HEK293T (cell line): Measurements from ENCODE around the gene PLPPR1.
A peak's percentile ranks its signal among the peaks of the same experiment; 100 is the strongest.

Experiments used
- CTCF ChIA-PET: fragments of 350-600 bp; formaldehyde crosslinking; extraction: SDS; loops from one replicate; lab custom pipeline; 2021; ENCODE audit warnings: antibody characterized with exemption, inconsistent platforms; lab: Yijun Ruan, JAX
- POLR2A ChIA-PET: fragments of 350-600 bp; formaldehyde crosslinking; extraction: SDS; loops from one replicate; lab custom pipeline; 2020; ENCODE audit warnings: antibody characterized with exemption, inconsistent platforms; lab: Yijun Ruan, JAX
- DNase-seq: peaks from one replicate; pipeline ENCODE4 v3.0.0; 2012; ENCODE audit warnings: mixed read lengths; ENCODE audit errors: extremely low spot score
- ARNT ChIP-seq: fragments of 450-650 bp; IDR thresholded peaks from 2 replicates; pipeline ENCODE4 v1.6.1; 2017; ENCODE audit warnings: mild to moderate bottlenecking
- BHLHE40 ChIP-seq: fragments of 450-650 bp; IDR thresholded peaks from 2 replicates; pipeline ENCODE4 v1.6.1; 2016; ENCODE audit warnings: mild to moderate bottlenecking, moderate library complexity, borderline replicate concordance
- CTBP1 ChIP-seq: fragments of 450-650 bp; IDR thresholded peaks from 2 replicates; pipeline ENCODE4 v1.6.1; 2016; ENCODE audit warnings: borderline replicate concordance
- ELF4 ChIP-seq: fragments of 450-650 bp; IDR thresholded peaks from 2 replicates; pipeline ENCODE4 v1.6.1; 2017; ENCODE audit warnings: antibody characterized with exemption
- FOXA1 ChIP-seq: fragments of 450-650 bp; IDR thresholded peaks from 2 replicates; pipeline ENCODE4 v1.6.1; 2016; ENCODE audit warnings: mild to moderate bottlenecking
- FOXK2 ChIP-seq: fragments of 450-650 bp; IDR thresholded peaks from 2 replicates; pipeline ENCODE4 v1.6.1; 2016; ENCODE audit warnings: mild to moderate bottlenecking
- FOXM1 ChIP-seq: fragments of 450-650 bp; IDR thresholded peaks from 2 replicates; pipeline ENCODE4 v1.6.1; 2017; ENCODE audit warnings: mild to moderate bottlenecking, borderline replicate concordance
- HDGF ChIP-seq: fragments of 450-650 bp; IDR thresholded peaks from 2 replicates; pipeline ENCODE4 v1.6.1; 2017; ENCODE audit warnings: antibody characterized with exemption, borderline replicate concordance
- L3MBTL2 ChIP-seq: fragments of 450-650 bp; conservative IDR thresholded peaks from 2 replicates; pipeline ENCODE4 v1.6.1; 2016; ENCODE audit warnings: mild to moderate bottlenecking
- LEF1 ChIP-seq: fragments of 450-650 bp; IDR thresholded peaks from 2 replicates; pipeline ENCODE4 v1.6.1; 2017; ENCODE audit warnings: mild to moderate bottlenecking, borderline replicate concordance
- NFRKB ChIP-seq: fragments of 450-650 bp; IDR thresholded peaks from 2 replicates; pipeline ENCODE4 v1.6.1; 2016; ENCODE audit warnings: mild to moderate bottlenecking, moderate library complexity
- PKNOX1 ChIP-seq: fragments of 450-650 bp; IDR thresholded peaks from 2 replicates; pipeline ENCODE4 v1.6.1; 2016
- SP1 ChIP-seq: fragments of 450-650 bp; IDR thresholded peaks from 2 replicates; pipeline ENCODE4 v1.6.1; 2017
- SUZ12 ChIP-seq: fragments of 450-650 bp; IDR thresholded peaks from 2 replicates; pipeline ENCODE4 v1.6.1; 2016; ENCODE audit warnings: mild to moderate bottlenecking
- TARDBP ChIP-seq: fragments of 450-650 bp; IDR thresholded peaks from 2 replicates; pipeline ENCODE4 v1.6.1; 2016
- ZNF384 ChIP-seq: fragments of 450-650 bp; IDR thresholded peaks from 2 replicates; pipeline ENCODE4 v1.6.1; 2016

PLPPR1 gene

GRCh38 chr9:101167490-101168134, 139.1 kb downstream of the PLPPR1 start:
- CTCF ChIA-PET: no interaction called here
- DNase-seq: no peak
- TF ChIP-seq SP1: no peak
- TF ChIP-seq PKNOX1: no peak
- TF ChIP-seq ARNT: no peak
- no peak for TF ChIP-seq HDGF
- no peak for TF ChIP-seq NFRKB
- no peak for TF ChIP-seq FOXM1
- no peak for TF ChIP-seq L3MBTL2
- no peak for TF ChIP-seq BHLHE40
- TF ChIP-seq TARDBP: no peak
- no peak for TF ChIP-seq ZNF384
- TF ChIP-seq SUZ12: no peak
- TF ChIP-seq FOXA1: no peak
- no peak for TF ChIP-seq FOXK2
- no peak for TF ChIP-seq CTBP1
- no peak for TF ChIP-seq LEF1
- no peak for TF ChIP-seq ELF4
- POLR2A ChIA-PET: no interaction called here

GRCh38 chr9:101172616-101173015, 144.1 kb downstream of the PLPPR1 start:
- DNase-seq: no peak
- POLR2A ChIA-PET: no interaction called here
- TF ChIP-seq ARNT: no peak
- no peak for TF ChIP-seq SP1
- TF ChIP-seq PKNOX1: no peak
- no peak for TF ChIP-seq FOXA1
- TF ChIP-seq ELF4: no peak
- no peak for TF ChIP-seq ZNF384
- CTCF ChIA-PET: no interaction called here

GRCh38 chr9:101173907-101174306, 145.4 kb downstream of the PLPPR1 start:
- DNase-seq: no peak
- TF ChIP-seq ELF4 (no peak), ZNF384 (no peak)
- POLR2A ChIA-PET: no interaction called here
- CTCF ChIA-PET: no interaction called here

GRCh38 chr9:101176384-101176783, 147.9 kb downstream of the PLPPR1 start:
- TF ChIP-seq PKNOX1 (no peak), ELF4 (no peak), SP1 (no peak)
- POLR2A ChIA-PET: no interaction called here
- CTCF ChIA-PET: no interaction called here
- DNase-seq: peak; percentile 18

GRCh38 chr9:101184813-101185278, 156.3 kb downstream of the PLPPR1 start:
- POLR2A ChIA-PET: no interaction called here
- CTCF ChIA-PET: no interaction called here
- no peak for DNase-seq
- TF ChIP-seq ZNF384 (no peak), PKNOX1 (no peak), LEF1 (no peak), BHLHE40 (no peak), HDGF (no peak), CTBP1 (no peak), L3MBTL2 (no peak), NFRKB (no peak), TARDBP (no peak)

- TF ChIP-seq ELF4: no peak
- no peak for TF ChIP-seq FOXA1
- no peak for TF ChIP-seq TARDBP
- TF ChIP-seq NFRKB: no peak
- TF ChIP-seq BHLHE40: no peak
- no peak for TF ChIP-seq PKNOX1
- no peak for TF ChIP-seq ARNT
- TF ChIP-seq FOXK2: no peak
- no peak for TF ChIP-seq ZNF384
- POLR2A ChIA-PET: no interaction called here
- CTCF ChIA-PET: no interaction called here
- DNase-seq: no peak
These were observed 163.2 kb downstream of the PLPPR1 start for GRCh38 chr9:101191723-101192122.
